ENCODE data around the gene NDUFA3. TPM values are rescaled to one million over a fixed set of nuclear protein-coding genes. Genes with fewer than 3 reads are reported as not detected.

The NDUFA3 gene
- total and polyA plus RNA-seq, 2 experiments from 2014 or later = 13.9 to 285 TPM

GRCh38 chr19:54104998-54105715, 2.5 kb downstream of the NDUFA3 start:
- Histone ChIP-seq H3K4me2 (no peak overlapping the region), H3K9me2 (replicated peaks; ENCODE audit: insufficient read depth) (no peaks in the 10 kb centered on the region), H3K79me2 (peaks cover 22% of the 10 kb centered on the region), H3K27ac (no peak overlapping the region), H3K27me3 (no peaks in the 10 kb centered on the region), H3K36me3 (replicated peaks; ENCODE audit: insufficient read depth, low read depth) (no peaks in the 10 kb centered on the region), H3K4me3 (no peak overlapping the region), H2AFZ (no peak overlapping the region), H4K20me1 (ENCODE audit: insufficient read depth, poor library complexity, severe bottlenecking) (no peaks in the 10 kb centered on the region), H3K9me3 (ENCODE audit: low read depth) (no peaks in the 10 kb centered on the region), H3K4me1 (ENCODE audit: insufficient read depth) (peaks cover 3% of the 10 kb centered on the region)
- 93% methylated on average over 11 of the region's 11 CpGs for WGBS (ENCODE audit: low lambda C conversion rate, missing lambda C conversion rate)
- TF ChIP-seq EZH2 (IDR thresholded peaks at IDR 0.05; ENCODE audit: borderline replicate concordance) (no peak), EZH2phosphoT487 (IDR thresholded peaks at IDR 0.05; ENCODE audit: low read depth, severe bottlenecking, unreplicated experiment) (no peak), CTCF (IDR thresholded peaks at IDR 0.05; ENCODE audit: poor library complexity) (no peak)
- no peak for DNase-seq (ENCODE audit: low spot score)

DNA sequence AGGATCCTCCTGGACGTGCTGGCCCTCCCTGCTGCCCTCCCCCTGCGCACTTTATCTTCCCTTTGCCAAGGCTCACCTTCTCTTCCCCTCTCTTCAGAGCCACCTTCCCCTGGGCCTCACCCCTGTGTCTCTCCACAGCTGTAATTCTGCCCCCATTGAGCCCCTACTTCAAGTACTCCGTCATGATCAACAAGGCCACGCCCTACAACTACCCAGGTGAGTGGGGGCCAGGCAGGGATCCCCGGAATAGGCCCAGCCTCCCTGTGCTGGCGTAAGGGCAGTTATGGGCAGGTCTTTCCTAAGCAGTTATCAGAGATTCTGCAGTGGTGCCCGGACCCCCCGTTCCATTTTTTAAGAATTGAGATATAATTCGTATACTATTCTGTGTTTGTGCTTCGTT, 3.1 kb downstream of the NDUFA3 start:
- Histone ChIP-seq H3K4me1 (ENCODE audit: insufficient read depth) (peaks cover 3% of the 10 kb centered on the region), H3K27ac (no peak overlapping the region), H3K27me3 (no peaks in the 10 kb centered on the region), H3K9me2 (replicated peaks; ENCODE audit: insufficient read depth) (no peaks in the 10 kb centered on the region), H2AFZ (no peak overlapping the region), H3K4me3 (no peak overlapping the region), H3K79me2 (peaks cover 22% of the 10 kb centered on the region), H4K20me1 (ENCODE audit: insufficient read depth, poor library complexity, severe bottlenecking) (no peaks in the 10 kb centered on the region), H3K4me2 (no peak overlapping the region), H3K36me3 (replicated peaks; ENCODE audit: insufficient read depth, low read depth) (no peaks in the 10 kb centered on the region), H3K9me3 (ENCODE audit: low read depth) (no peaks in the 10 kb centered on the region)
- no peak for TF ChIP-seq EZH2 (IDR thresholded peaks at IDR 0.05; ENCODE audit: borderline replicate concordance)
- no peak for TF ChIP-seq EZH2phosphoT487 (IDR thresholded peaks at IDR 0.05; ENCODE audit: low read depth, severe bottlenecking, unreplicated experiment)
- no peak for TF ChIP-seq CTCF (IDR thresholded peaks at IDR 0.05; ENCODE audit: poor library complexity)
- WGBS (ENCODE audit: low lambda C conversion rate, missing lambda C conversion rate) = 96% methylated on average over 10 of the region's 10 CpGs
- DNase-seq (ENCODE audit: low spot score) = no peak

DNA sequence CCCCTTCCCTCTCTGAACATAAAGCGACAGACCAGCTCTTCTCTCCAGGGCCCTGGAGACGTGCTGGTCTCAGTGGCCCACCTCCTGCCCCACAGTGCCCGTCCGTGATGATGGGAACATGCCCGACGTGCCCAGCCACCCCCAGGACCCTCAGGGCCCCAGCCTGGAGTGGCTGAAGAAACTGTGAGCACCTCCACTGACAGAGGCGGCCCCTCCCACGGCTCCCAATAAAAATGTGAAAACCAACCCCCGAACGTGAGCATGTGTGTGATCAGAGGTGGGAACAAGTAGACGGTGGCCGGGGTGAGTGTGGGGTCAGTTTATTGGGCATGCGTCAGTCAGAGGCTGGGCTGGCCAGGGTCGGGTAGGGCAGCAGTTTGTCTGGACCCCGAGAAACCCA, 4.1 kb downstream of the NDUFA3 start:
- no peak overlapping the region for H3K27ac ChIP-seq
- peaks cover 3% of the 10 kb centered on the region for H3K4me1 ChIP-seq (ENCODE audit: insufficient read depth)
- H3K79me2 ChIP-seq = peaks cover 22% of the 10 kb centered on the region
- H3K36me3 ChIP-seq (replicated peaks; ENCODE audit: insufficient read depth, low read depth) = no peaks in the 10 kb centered on the region
- no peak overlapping the region for H2AFZ ChIP-seq
- H3K27me3 ChIP-seq = no peaks in the 10 kb centered on the region
- DNase-seq (ENCODE audit: low spot score) = no peak
- no peak overlapping the region for H3K4me3 ChIP-seq
- H4K20me1 ChIP-seq (ENCODE audit: insufficient read depth, poor library complexity, severe bottlenecking) = no peaks in the 10 kb centered on the region
- no peaks in the 10 kb centered on the region for H3K9me2 ChIP-seq (replicated peaks; ENCODE audit: insufficient read depth)
- no peak overlapping the region for H3K4me2 ChIP-seq
- 84% methylated on average over 15 of the region's 15 CpGs for WGBS (ENCODE audit: low lambda C conversion rate, missing lambda C conversion rate)
- no peaks in the 10 kb centered on the region for H3K9me3 ChIP-seq (ENCODE audit: low read depth)
- TF ChIP-seq EZH2phosphoT487 (IDR thresholded peaks at IDR 0.05; ENCODE audit: low read depth, severe bottlenecking, unreplicated experiment) (no peak), EZH2 (IDR thresholded peaks at IDR 0.05; ENCODE audit: borderline replicate concordance) (no peak), CTCF (IDR thresholded peaks at IDR 0.05; ENCODE audit: poor library complexity) (no peak)

All from hepatocyte (in vitro differentiated cells).